H9 (cell line): ENCODE measurements around the gene DCAF5. TPM values are rescaled to one million over a fixed set of nuclear protein-coding genes. Genes with fewer than 3 reads are reported as not detected.

ENCODE experiments used
- DNase-seq: peaks from one replicate; pipeline ENCODE4 v3.0.0-alpha.2; 2017
- H2AFZ ChIP-seq: one replicate; pipeline ENCODE4 v1.6.1; 2013; ENCODE audit warnings: mild to moderate bottlenecking, low read length, control low read depth, moderate library complexity
- H2AK5ac ChIP-seq: 2 replicates; pipeline ENCODE4 v1.6.1; 2013; ENCODE audit warnings: low read length, control low read depth, mixed read lengths; ENCODE audit not compliant: insufficient read length
- H2BK120ac ChIP-seq: one replicate; pipeline ENCODE4 v1.6.1; 2013; ENCODE audit warnings: low read depth, mild to moderate bottlenecking, low read length, control low read depth, inconsistent platforms; ENCODE audit not compliant: poor library complexity, severe bottlenecking
- H2BK12ac ChIP-seq: 2 replicates; pipeline ENCODE4 v1.6.1; 2013; ENCODE audit warnings: low read length, control low read depth, mixed read lengths, low read depth; ENCODE audit not compliant: insufficient read length
- H2BK15ac ChIP-seq: 2 replicates; pipeline ENCODE4 v1.6.1; 2013; ENCODE audit warnings: low read depth, low read length, control low read depth
- H2BK20ac ChIP-seq: one replicate; pipeline ENCODE4 v1.6.1; 2013; ENCODE audit warnings: low read depth, mild to moderate bottlenecking, low read length, control low read depth, inconsistent platforms; ENCODE audit not compliant: poor library complexity, severe bottlenecking
- H2BK5ac ChIP-seq: 2 replicates; pipeline ENCODE4 v1.6.1; 2013; ENCODE audit warnings: low read length, control low read depth, mixed read lengths; ENCODE audit not compliant: insufficient read length
- H3K14ac ChIP-seq: 2 replicates; pipeline ENCODE4 v1.6.1; 2013; ENCODE audit warnings: low read length, control low read depth; ENCODE audit not compliant: insufficient read depth
- H3K18ac ChIP-seq: 2 replicates; pipeline ENCODE4 v1.6.1; 2013; ENCODE audit warnings: low read depth, mild to moderate bottlenecking, mixed read lengths, low read length, control low read depth; ENCODE audit not compliant: insufficient read length
- H3K23ac ChIP-seq: 2 replicates; pipeline ENCODE4 v1.6.1; 2013; ENCODE audit warnings: low read length, control low read depth, mixed read lengths, low read depth; ENCODE audit not compliant: insufficient read length
- H3K23me2 ChIP-seq: 2 replicates; pipeline ENCODE4 v1.6.1; 2013; ENCODE audit warnings: low read depth, mild to moderate bottlenecking, mixed read lengths, low read length, control low read depth; ENCODE audit not compliant: insufficient read length, poor library complexity, severe bottlenecking
- H3K27ac ChIP-seq: 2 replicates; pipeline ENCODE4 v1.5.1; 2013; ENCODE audit warnings: low read length, control low read depth, mixed read lengths, low read depth; ENCODE audit not compliant: insufficient read length
- H3K27me3 ChIP-seq: 2 replicates; pipeline ENCODE4 v1.6.1; 2013; ENCODE audit warnings: low read length, control low read depth, inconsistent platforms; ENCODE audit not compliant: insufficient read depth
- H3K4ac ChIP-seq: 2 replicates; pipeline ENCODE4 v1.6.1; 2013; ENCODE audit warnings: low read depth, mild to moderate bottlenecking, control low read depth, inconsistent platforms, low read length, moderate library complexity
- H3K4me1 ChIP-seq: 2 replicates; pipeline ENCODE4 v1.6.1; 2013; ENCODE audit warnings: low read length, control low read depth, inconsistent platforms; ENCODE audit not compliant: insufficient read depth
- H3K4me2 ChIP-seq: 2 replicates; pipeline ENCODE4 v1.6.1; 2013; ENCODE audit warnings: low read length, control low read depth, mixed read lengths; ENCODE audit not compliant: insufficient read length, insufficient read depth
- H3K56ac ChIP-seq: 2 replicates; pipeline ENCODE4 v1.6.1; 2013; ENCODE audit warnings: low read depth, mild to moderate bottlenecking, mixed read lengths, low read length, control low read depth; ENCODE audit not compliant: insufficient read length
- H3K79me1 ChIP-seq: 2 replicates; pipeline ENCODE4 v1.6.1; 2013; ENCODE audit warnings: low read depth, mild to moderate bottlenecking, moderate library complexity, low read length, control low read depth, inconsistent platforms; ENCODE audit not compliant: insufficient read depth, poor library complexity, severe bottlenecking
- H3K79me2 ChIP-seq: 2 replicates; pipeline ENCODE4 v1.6.1; 2013; ENCODE audit warnings: low read length, control low read depth, inconsistent platforms; ENCODE audit not compliant: insufficient read depth
- H3K9ac ChIP-seq: 2 replicates; pipeline ENCODE4 v1.6.1; 2013; ENCODE audit warnings: low read length, control low read depth, mixed read lengths; ENCODE audit not compliant: insufficient read length; ENCODE audit errors: extremely low read depth
- H3K9me3 ChIP-seq: one replicate; pipeline ENCODE4 v1.6.1; 2013; ENCODE audit warnings: low read depth, low read length, inconsistent platforms; ENCODE audit not compliant: control insufficient read depth
- H3T11ph ChIP-seq: one replicate; pipeline ENCODE4 v1.6.1; 2013; ENCODE audit warnings: mild to moderate bottlenecking, low read length, control low read depth, inconsistent platforms
- H4K20me1 ChIP-seq: one replicate; pipeline ENCODE4 v1.6.1; 2013; ENCODE audit not compliant: control insufficient read depth, insufficient read length, insufficient read depth
- H4K5ac ChIP-seq: 2 replicates; pipeline ENCODE4 v1.6.1; 2013; ENCODE audit warnings: low read depth, mild to moderate bottlenecking, mixed read lengths, low read length, control low read depth; ENCODE audit not compliant: insufficient read length
- H4K8ac ChIP-seq: replicated peaks from 2 replicates; pipeline ENCODE4 v1.6.1; 2013; ENCODE audit warnings: low read length, control low read depth, mixed read lengths, low read depth; ENCODE audit not compliant: insufficient read length
- H4K91ac ChIP-seq: 2 replicates; pipeline ENCODE4 v1.6.1; 2013; ENCODE audit warnings: low read depth, mild to moderate bottlenecking, moderate library complexity, mixed read lengths, low read length, control low read depth; ENCODE audit not compliant: insufficient read length
- H3K27ac Mint-ChIP-seq, 3 experiments: 2 replicates in 2 of 3; 3 replicates in 1 of 3; pipeline ENCODE4 v1.8.0; 2020 to 2021; ENCODE audit warnings: mixed read lengths in 3 of 3, mild to moderate bottlenecking in 1 of 3, moderate library complexity in 1 of 3
- H3K27me3 Mint-ChIP-seq: 2 replicates; pipeline ENCODE4 v1.8.0; 2021; ENCODE audit warnings: low read depth, mild to moderate bottlenecking, moderate library complexity, mixed read lengths
- H3K36me3 Mint-ChIP-seq, 3 experiments: 2 replicates in 2 of 3; 3 replicates in 1 of 3; pipeline ENCODE4 v1.8.0; 2020 to 2021; ENCODE audit warnings: low read depth in 3 of 3, mixed read lengths in 3 of 3; ENCODE audit not compliant: insufficient read depth in 1 of 3
- H3K4me1 Mint-ChIP-seq, 2 experiments: 2 replicates each; pipeline ENCODE4 v1.8.0; 2020; ENCODE audit warnings: mixed read lengths in 2 of 2
- H3K4me3 Mint-ChIP-seq, 2 experiments: 2 replicates in 1 of 2; 3 replicates in 1 of 2; pipeline ENCODE4 v1.8.0; 2020 to 2021; ENCODE audit warnings: mild to moderate bottlenecking in 2 of 2, mixed read lengths in 2 of 2, moderate library complexity in 1 of 2
- H3K9me3 Mint-ChIP-seq, 2 experiments: 2 replicates in 1 of 2; 3 replicates in 1 of 2; pipeline ENCODE4 v1.8.0; 2020; ENCODE audit warnings: mild to moderate bottlenecking in 2 of 2, mixed read lengths in 2 of 2, moderate library complexity in 1 of 2
- CTCF ChIP-seq: fragments of 200-600 bp; sonication (generic); conservative IDR thresholded peaks from 3 replicates; pipeline ENCODE4 v1.8.0; 2021; ENCODE audit warnings: antibody characterized with exemption, mild to moderate bottlenecking
- WGBS: extraction: QIAGEN DNeasy Blood & Tissue Kit; methylation state at CpG from one replicate; pipeline ENCODE4 v1.1.7; 2013; ENCODE audit warnings: missing lambda C conversion rate, low lambda C conversion rate, mixed read lengths; ENCODE audit not compliant: insufficient read length; ENCODE audit errors: extremely low coverage; 5-methylcytosine and 5-hydroxymethylcytosine counted together
- total RNA-seq: library from RNA; stranded (reverse); gene quantifications from 2 replicates; pipeline ENCODE4 v1.2.1, GENCODE V29; 2021

The DCAF5 gene
- total RNA-seq, 1 experiment from 2014 or later: 31.4 TPM

- H3K4me3 Mint-ChIP-seq: no peak overlapping the region
These were observed 58.4 kb downstream of the DCAF5 start for GRCh38 chr14:69094481-69094880.

More at GRCh38 chr14:69094481-69094880, 58.4 kb downstream of the DCAF5 start:
- no peak overlapping the region for H2BK12ac ChIP-seq
- peaks cover 5 to 12% (median 7%) of the 10 kb centered on the region in 3 experiments; a peak in 5 of 7 replicates for H3K36me3 Mint-ChIP-seq
- no peaks in the 10 kb centered on the region for H3K23me2 ChIP-seq
- no peaks in the 10 kb centered on the region for H3K9me3 ChIP-seq
- no peak overlapping the region for H2BK15ac ChIP-seq
- no peak overlapping the region for H3K9ac ChIP-seq
- H3K27ac ChIP-seq: no peak overlapping the region
- H3K4me1 Mint-ChIP-seq: peaks cover 34 to 46% of the 10 kb centered on the region in 2 experiments
- H3T11ph ChIP-seq: no peak overlapping the region
- H2BK5ac ChIP-seq: no peak overlapping the region
- H3K4me1 ChIP-seq: no peaks in the 10 kb centered on the region; the same call in 1 of the 2 replicates
- H4K91ac ChIP-seq: no peak overlapping the region
- no peak overlapping the region for H2BK20ac ChIP-seq
- no peak overlapping the region for H3K23ac ChIP-seq
- H3K27me3 Mint-ChIP-seq: no peaks in the 10 kb centered on the region
- H3K79me1 ChIP-seq: no peaks in the 10 kb centered on the region
- no peak overlapping the region for H2AK5ac ChIP-seq
- H3K27me3 ChIP-seq: no peaks in the 10 kb centered on the region
- H3K79me2 ChIP-seq: no peaks in the 10 kb centered on the region
- WGBS: no CpG with 5 or more reads among the region's 1 CpG
- no peak overlapping the region; a peak in 1 of 7 replicates for H3K27ac Mint-ChIP-seq
- no peak overlapping the region for H2BK120ac ChIP-seq
- no peak overlapping the region for H3K18ac ChIP-seq
- H3K14ac ChIP-seq: no peak overlapping the region
- H3K56ac ChIP-seq: no peak overlapping the region
- no peak overlapping the region for H3K4me2 ChIP-seq
- no peak overlapping the region for H4K8ac ChIP-seq
- no peaks in the 10 kb centered on the region for H3K9me3 Mint-ChIP-seq
- no peak overlapping the region for H4K5ac ChIP-seq
- H4K20me1 ChIP-seq: no peaks in the 10 kb centered on the region
- TF ChIP-seq CTCF: no peak
- H3K4ac ChIP-seq: no peak overlapping the region
- H2AFZ ChIP-seq: no peak overlapping the region
- DNase-seq: no peak
